Fibroblast of lung (primary cell): ENCODE results near the gene GRAPL. TPM values are rescaled to one million over a fixed set of nuclear protein-coding genes. Genes with fewer than 3 reads are reported as not detected.
"Not testable (repeated sequence)": the region's sequence is repeated elsewhere in the genome, so short reads cannot be mapped to it uniquely, and the experiment has no call there.

Experiments
- DNase-seq, 2 donors: peaks; one replicate each; pipeline versions ENCODE4 v3.0.0 to v3.0.0-alpha.2; 2010; ENCODE audit warnings: low read depth in 2 of 2
- H2AFZ ChIP-seq: 2 replicates; pipeline ENCODE4 v1.5.1; 2012; ENCODE audit warnings: low read length, control low read depth, inconsistent platforms
- H3K27ac ChIP-seq: 2 replicates; pipeline ENCODE4 v1.5.1; 2011; ENCODE audit warnings: low read length, control low read depth; ENCODE audit not compliant: insufficient read depth
- H3K27me3 ChIP-seq: 2 replicates; pipeline ENCODE4 v1.5.1; 2011; ENCODE audit warnings: mild to moderate bottlenecking, low read length; ENCODE audit not compliant: control insufficient read depth, insufficient read depth
- H3K36me3 ChIP-seq: 2 replicates; pipeline ENCODE4 v1.5.1; 2011; ENCODE audit warnings: low read length; ENCODE audit not compliant: control insufficient read depth, insufficient read depth
- H3K4me1 ChIP-seq: 2 replicates; pipeline ENCODE4 v1.5.1; 2011; ENCODE audit warnings: low read length; ENCODE audit not compliant: control insufficient read depth, insufficient read depth; ENCODE audit errors: extremely low read depth
- H3K4me2 ChIP-seq: 2 replicates; pipeline ENCODE4 v1.5.1; 2011; ENCODE audit warnings: low read length, control low read depth; ENCODE audit not compliant: insufficient read depth; ENCODE audit errors: extremely low read depth
- H3K4me3 ChIP-seq, 4 experiments: fragments of 200-600 bp in 1 of 4; sonication (generic) in 1 of 4; replicated peaks in 1 of 4; 2 replicates each; pipeline ENCODE4 v1.5.1; 2011 to 2016; ENCODE audit warnings: low read length in 4 of 4, low read depth in 3 of 4, mild to moderate bottlenecking in 3 of 4, control low read depth in 2 of 4, inconsistent platforms in 1 of 4, mixed read lengths in 1 of 4; ENCODE audit not compliant: insufficient read depth in 1 of 4; ENCODE audit errors: control extremely low read depth in 1 of 4
- H3K79me2 ChIP-seq: 2 replicates; pipeline ENCODE4 v1.5.1; 2012; ENCODE audit warnings: mild to moderate bottlenecking, low read length, inconsistent platforms; ENCODE audit not compliant: control insufficient read depth, insufficient read depth
- H3K9ac ChIP-seq: 2 replicates; pipeline ENCODE4 v1.5.1; 2011; ENCODE audit warnings: mild to moderate bottlenecking, low read length, control low read depth; ENCODE audit not compliant: insufficient read depth
- H3K9me3 ChIP-seq: 2 replicates; pipeline ENCODE4 v1.5.1; 2012; ENCODE audit warnings: low read depth, low read length; ENCODE audit not compliant: control insufficient read depth, insufficient read depth
- H4K20me1 ChIP-seq: 2 replicates; pipeline ENCODE4 v1.5.1; 2011; ENCODE audit warnings: low read length; ENCODE audit not compliant: control insufficient read depth, insufficient read depth; ENCODE audit errors: extremely low read depth
- polyA plus RNA-seq, 2 donors: library from polyadenylated mRNA; depleted of rRNA in 1 of 2; stranded (reverse) in 1 of 2; unstranded in 1 of 2; fragments of >200 nt; gene quantifications; 2 replicates each; pipeline ENCODE4 v1.2.1, GENCODE V29; 2011 to 2012; ENCODE audit warnings: missing spikeins in 1 of 2
- total RNA-seq: library from RNA; depleted of rRNA; stranded (reverse); fragments of >200 nt; gene quantifications from 2 replicates; pipeline ENCODE4 v1.2.1, GENCODE V29; 2014

The GRAPL gene
- total and polyA plus RNA-seq, 2 donors (not counting 1 experiment from before 2014, with no cell fraction given): 0.17 TPM; not detected in 1

- not testable (repeated sequence) for H3K27me3 ChIP-seq, H3K9me3 ChIP-seq, H3K4me1 ChIP-seq, H3K4me3 ChIP-seq, H4K20me1 ChIP-seq, DNase-seq, H3K36me3 ChIP-seq, H3K9ac ChIP-seq, H3K79me2 ChIP-seq, H3K27ac ChIP-seq, H3K4me2 ChIP-seq, H2AFZ ChIP-seq
Measured at GRCh38 chr17:19189781-19190405, 62.5 kb downstream of the GRAPL start.

- H3K4me2 ChIP-seq, DNase-seq, H2AFZ ChIP-seq, H4K20me1 ChIP-seq, H3K4me1 ChIP-seq, H3K9me3 ChIP-seq, H3K27ac ChIP-seq, H3K4me3 ChIP-seq, H3K79me2 ChIP-seq, H3K36me3 ChIP-seq, H3K9ac ChIP-seq, H3K27me3 ChIP-seq: not testable (repeated sequence)
Measured at GRCh38 chr17:19196382-19197204, 69.2 kb downstream of the GRAPL start.

- DNase-seq, H3K4me2 ChIP-seq, H3K79me2 ChIP-seq, H3K9me3 ChIP-seq, H3K27me3 ChIP-seq, H2AFZ ChIP-seq, H4K20me1 ChIP-seq, H3K36me3 ChIP-seq, H3K27ac ChIP-seq, H3K9ac ChIP-seq, H3K4me1 ChIP-seq, H3K4me3 ChIP-seq: not testable (repeated sequence)
Measured at GRCh38 chr17:19202448-19202847, 75.1 kb downstream of the GRAPL start.

- not testable (repeated sequence) for H3K79me2 ChIP-seq, H3K4me3 ChIP-seq, H3K36me3 ChIP-seq, H3K4me1 ChIP-seq, H3K4me2 ChIP-seq, H3K27me3 ChIP-seq, H2AFZ ChIP-seq, H3K9me3 ChIP-seq, H3K27ac ChIP-seq, DNase-seq, H4K20me1 ChIP-seq, H3K9ac ChIP-seq
Measured at GRCh38 chr17:19203429-19203828, 76.0 kb downstream of the GRAPL start.

Other genes with a start within 250 kb of the GRAPL start
- under 0.01 TPM in 1 of 2 replicates, not detected in the other for gene SLC5A10, start 175.4 kb upstream of the GRAPL start, total RNA-seq
- gene SLC5A10, start 175.4 kb upstream of the GRAPL start, polyA plus RNA-seq: not detected in 2 replicates
- gene FAM83G, start 122.8 kb upstream of the GRAPL start, total RNA-seq: 4.9 and 6.3 TPM in 2 replicates
- gene FAM83G, start 122.8 kb upstream of the GRAPL start, polyA plus RNA-seq: 2.4 and 4.4 TPM in 2 replicates
- gene GRAP, start 80.6 kb upstream of the GRAPL start, total RNA-seq: under 0.01 TPM in 1 of 2 replicates, not detected in the other
- gene GRAP, start 80.6 kb upstream of the GRAPL start, polyA plus RNA-seq: 0.10 TPM in 1 of 2 replicates, not detected in the other
- 20.3 and 36.0 TPM in 2 replicates for gene EPN2, start 109.8 kb downstream of the GRAPL start, total RNA-seq
- 23.8 and 27.0 TPM in 2 replicates for gene EPN2, start 109.8 kb downstream of the GRAPL start, polyA plus RNA-seq
- 20.8 and 38.5 TPM in 2 replicates for gene B9D1, start 235.1 kb downstream of the GRAPL start, total RNA-seq
- 32.0 and 35.7 TPM in 2 replicates for gene B9D1, start 235.1 kb downstream of the GRAPL start, polyA plus RNA-seq